GM19043 (cell line): ENCODE measurements around the gene TNIP1.

Source experiments
- ATAC-seq: cut with Tn5 transposase; IDR thresholded peaks from one replicate; pipeline ENCODE4 v1.9.1; 2021; ENCODE audit warnings: low read depth; ENCODE audit not compliant: unreplicated experiment

Gene TNIP1

DNA sequence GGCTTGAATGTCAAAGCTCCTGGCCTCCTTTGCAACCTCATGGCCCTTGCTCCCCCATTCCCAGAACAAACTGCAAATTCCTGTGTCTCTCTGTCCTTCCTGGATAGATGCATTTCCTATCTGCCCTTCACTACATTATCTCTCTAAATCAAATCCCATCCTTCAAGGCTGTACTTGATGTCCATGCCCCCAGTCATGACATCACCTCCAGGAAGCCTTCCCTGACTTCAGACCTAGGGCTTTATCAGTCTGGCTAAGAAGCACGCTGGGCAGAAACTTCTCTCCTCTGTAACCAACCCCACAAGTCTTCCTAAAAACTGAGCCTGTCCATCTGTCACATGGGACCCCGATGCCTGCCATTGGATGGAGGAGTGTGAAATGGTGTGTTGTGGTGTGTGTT, 25.7 kb upstream of the TNIP1 start:
- ATAC-seq = no peak

DNA sequence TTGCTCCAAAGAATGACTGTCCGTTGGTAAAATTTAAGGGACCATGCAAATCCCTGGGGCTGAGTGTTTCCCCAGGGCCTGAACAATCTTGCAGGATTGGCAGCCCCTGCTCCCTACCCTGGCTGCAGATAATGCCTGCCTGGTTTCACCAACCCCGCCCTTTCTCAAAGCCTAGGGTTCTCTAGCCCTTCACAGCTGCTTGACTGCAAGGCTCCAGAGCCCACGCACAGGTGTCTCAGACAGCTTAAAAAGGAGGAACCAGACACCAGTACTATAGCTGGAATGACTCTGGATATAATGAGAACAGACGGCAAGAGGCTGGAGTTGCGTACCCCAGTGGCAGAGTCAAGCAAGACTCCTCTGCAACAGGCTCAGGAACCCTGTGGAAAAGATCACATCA, 25.2 kb upstream of the TNIP1 start:
- no peak for ATAC-seq

DNA sequence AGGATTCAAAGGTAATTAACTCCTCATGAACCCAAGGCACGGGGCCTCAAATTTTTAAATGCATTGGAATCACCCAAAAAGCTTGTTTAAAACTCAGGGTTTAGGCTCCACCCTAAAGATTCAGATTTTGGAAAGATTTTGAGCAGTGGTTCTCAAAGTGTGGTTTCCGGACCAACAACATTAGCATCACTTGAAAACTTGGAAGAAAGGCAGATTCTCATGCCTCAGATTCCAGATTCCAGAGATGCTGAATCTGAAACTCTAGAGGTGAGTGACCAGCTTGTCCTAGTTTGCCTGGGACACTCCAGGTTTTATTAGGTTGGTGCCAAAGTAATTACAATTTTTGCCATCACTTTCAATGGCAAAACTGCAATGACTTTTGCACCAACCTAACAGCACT, 24.7 kb upstream of the TNIP1 start:
- ATAC-seq = no peak

DNA sequence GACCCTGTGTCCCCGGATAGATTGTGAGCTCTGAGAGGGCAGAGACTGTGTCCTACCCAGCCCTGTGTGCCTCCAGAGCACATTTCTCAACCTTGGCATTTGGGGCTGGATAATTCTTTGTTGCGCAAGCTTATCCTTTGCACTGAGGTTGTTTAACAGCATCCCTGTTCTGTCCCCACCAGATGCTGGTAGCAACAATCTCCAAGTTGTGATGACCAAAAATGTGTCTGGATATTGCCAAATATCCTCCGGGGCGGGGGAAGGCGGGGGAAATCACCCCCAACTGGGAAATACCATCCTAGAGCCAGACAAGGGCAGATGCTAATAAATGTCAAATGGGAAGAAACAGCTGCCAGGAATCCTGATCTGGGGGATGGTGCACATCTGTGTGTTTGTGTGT, 24.0 kb upstream of the TNIP1 start:
- ATAC-seq = no peak

DNA sequence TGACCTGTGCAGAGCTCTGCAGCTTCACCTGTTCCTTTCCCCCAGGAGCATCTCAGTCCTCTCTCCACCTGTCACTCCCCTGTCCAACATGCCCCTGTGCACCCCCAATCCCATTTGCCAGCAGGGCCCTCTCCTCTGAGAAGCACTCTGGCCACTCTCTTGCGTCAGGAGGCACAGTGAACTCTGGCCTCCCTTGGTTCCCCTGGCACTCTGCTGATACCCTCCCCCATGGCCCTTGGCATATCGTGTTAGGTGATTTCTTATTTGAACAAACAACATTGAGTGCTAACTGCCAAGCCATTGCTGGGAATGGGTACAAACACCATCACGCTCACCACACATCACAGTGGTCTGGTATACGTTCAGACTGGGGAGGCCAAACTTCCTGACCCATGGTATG, 20.9 kb upstream of the TNIP1 start:
- no peak for ATAC-seq

DNA sequence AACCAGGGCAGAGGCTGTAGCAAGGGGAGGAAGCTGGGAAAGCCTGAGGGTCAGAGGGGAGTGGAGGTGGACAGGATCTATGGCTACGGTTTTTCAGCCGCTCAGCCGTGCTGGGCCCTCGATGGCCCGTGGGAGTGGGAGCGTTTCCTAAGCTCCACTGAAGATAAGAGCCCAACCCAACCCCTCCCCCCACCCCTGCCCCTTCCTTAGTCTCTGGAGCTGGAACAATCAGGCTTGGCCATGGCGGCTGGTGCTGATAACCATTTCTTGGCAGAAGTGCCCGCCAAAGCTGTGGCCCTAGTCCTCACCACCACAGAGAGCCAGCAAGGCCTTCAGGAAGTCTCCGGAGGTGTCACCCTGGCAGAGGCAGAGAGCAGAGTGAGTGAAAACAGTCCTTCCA, 20.3 kb upstream of the TNIP1 start:
- ATAC-seq = no peak

DNA sequence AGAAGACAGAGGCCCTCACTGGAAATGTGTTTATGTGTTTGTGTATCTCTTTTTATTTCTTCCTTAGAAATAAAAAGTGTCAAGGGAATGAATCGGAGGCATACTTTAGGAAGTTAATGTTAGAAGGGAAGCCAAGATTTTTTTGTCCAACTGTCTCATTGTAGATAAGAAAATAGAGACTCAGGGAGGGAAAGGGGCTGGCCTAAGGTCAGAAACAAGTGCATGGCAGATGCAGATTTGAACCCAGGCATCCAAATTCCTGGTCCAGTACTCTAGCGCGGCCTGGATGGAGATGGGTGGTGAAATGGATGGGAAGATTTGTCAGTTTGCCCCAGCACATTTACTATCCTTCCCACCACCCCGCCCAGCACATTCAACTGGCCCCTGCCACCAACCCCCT, 19.8 kb upstream of the TNIP1 start:
- no peak for ATAC-seq

DNA sequence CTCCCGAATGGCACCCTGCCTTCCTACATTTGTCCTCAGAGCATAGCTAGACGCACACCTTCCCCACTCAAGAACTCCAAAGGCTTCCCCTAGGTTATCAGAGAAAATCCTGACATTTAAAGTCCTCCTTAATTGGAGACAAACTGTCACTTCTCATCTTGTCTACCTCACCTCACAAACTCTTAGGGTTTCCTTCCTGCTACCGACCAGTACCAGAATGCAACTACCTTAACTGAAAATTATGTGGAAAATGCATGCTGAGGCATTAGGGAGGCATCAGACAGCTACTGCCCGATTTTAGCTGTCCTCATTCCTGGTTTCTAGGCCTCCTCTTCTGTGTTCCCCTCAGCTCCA, 17.9 kb upstream of the TNIP1 start:
- no peak for ATAC-seq

DNA sequence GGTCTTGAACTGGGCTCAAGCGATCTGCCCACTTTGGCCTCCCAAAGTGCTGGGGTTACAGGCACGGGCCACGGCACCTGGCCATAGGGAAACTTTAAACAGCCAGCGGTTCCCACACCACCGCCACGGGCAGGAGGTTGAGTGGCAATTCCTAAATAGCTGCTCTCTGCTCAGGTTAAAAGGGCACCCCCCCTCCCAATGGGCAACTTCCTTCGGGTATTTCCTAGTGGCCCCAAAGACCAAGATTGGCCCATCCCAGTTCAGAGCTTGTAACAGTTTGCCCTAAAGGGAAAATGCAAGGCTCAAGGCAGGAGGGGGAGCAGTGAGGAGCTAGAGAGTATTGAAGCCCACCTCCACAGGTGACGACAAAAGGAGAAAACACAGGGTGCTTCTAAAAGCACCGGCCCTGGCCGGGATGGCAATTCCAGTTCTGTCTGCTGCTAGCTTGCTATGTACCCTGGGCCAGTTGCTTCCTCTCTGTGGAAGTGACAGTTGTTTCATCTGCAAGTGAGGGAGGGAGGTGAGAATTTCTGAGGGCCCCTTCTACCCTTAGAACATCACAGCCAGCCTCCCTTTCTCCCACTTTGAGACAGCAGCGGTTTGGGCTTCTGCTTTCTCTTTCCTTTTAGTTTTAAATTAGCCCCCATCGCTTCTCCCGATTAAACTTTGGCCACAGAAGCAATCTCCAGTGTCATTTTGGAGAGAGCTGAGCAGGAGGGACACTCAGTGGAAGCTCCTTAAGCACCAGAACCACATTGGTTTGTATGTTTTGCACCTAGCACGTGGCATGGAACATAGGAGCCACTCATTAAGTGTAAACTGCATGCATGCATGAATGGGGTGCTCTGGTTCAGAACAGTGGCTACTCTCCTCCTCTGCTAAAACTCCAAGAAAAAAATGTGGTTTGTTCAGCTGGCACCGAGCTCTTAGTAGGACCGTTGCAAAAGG, 17.3 kb upstream of the TNIP1 start:
- ATAC-seq = peak; percentile 51

DNA sequence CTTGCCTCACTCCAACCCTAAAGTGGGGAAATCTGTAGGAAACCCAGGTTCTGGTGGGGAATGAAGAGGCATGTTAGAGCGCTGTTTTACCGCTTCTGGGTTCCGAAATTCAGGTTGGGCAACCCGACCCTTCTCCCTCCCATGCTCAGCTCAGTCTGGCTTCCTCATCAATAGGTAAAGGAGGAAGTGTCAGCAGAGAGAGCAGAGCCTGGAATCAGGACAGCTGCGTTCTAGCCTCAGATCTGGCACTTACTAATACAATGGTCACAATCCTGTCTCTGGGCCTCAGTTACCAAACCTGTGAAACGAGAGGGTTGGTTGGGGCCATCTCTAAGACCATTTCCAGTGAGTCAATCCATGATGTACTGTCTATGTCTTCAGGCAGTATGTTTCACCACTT, 16.2 kb upstream of the TNIP1 start:
- no peak for ATAC-seq

DNA sequence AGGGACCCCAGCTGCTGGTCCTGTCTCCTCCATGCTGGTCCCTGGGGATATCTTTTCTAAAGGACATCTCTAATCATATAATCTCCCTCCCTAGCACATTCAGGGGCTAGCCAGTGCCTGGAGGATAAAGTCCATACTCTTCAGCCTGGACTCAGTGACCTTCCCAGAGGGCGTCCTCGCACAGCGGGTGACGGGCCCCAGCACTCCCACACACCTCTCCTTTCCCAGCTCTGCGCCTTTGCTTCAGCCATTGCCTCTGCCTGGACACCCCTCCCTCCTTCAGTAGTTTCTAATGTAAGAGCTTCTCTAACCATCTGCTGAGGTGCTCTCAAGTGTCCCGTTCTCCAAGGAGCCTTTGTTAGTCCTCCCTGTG, 15.2 kb upstream of the TNIP1 start:
- no peak for ATAC-seq

DNA sequence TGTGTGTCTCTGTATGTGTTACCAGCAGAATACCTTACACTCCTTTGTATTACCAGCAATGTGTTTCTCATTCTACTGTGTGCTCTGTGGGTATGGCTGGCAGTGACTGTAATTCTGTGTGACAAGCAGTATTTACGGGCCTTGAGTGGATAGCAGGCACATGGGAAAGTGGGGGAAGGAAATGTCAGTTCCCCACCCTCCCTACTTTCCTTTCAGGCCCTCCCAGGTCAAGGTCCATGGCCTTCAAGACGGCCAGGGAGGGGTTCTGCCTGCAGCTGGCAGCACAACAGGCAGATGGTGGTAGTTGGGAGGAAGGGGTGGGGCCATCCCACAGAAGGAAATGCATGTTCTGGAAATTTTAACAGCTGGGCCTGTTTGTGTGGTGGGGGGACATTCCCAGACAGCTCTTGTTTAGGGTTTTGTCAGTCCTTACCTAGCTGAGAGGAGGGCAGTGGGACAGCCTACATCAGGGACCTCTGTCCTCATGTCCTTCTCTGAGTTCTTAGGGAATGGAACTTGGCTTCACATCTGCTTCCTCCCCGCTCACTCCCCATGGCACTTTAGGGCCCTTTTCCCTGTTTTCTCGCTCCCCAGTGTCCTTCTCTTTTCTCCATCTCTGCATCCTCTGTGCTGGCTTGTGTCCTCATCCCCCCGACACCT, 14.6 kb upstream of the TNIP1 start:
- ATAC-seq = no peak

DNA sequence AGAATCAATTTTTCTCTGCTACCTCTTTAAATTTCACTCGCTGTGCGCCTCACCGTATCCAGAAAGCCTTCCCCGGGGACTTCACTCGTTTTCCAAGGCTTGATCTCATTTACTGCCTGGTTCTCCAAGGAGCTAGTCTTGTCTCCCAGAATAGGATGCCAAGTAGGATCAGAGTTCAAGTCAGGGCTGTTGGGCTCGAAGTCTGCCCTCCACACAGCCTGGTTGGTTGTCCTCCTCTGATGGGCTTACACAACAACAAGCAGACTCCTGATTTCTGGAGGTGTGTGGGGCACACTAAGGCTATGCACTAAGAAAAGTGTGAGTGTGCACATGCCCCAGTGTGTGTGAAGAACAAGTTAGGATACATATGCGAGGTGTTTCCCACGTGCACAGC, 14.0 kb upstream of the TNIP1 start:
- no peak for ATAC-seq

DNA sequence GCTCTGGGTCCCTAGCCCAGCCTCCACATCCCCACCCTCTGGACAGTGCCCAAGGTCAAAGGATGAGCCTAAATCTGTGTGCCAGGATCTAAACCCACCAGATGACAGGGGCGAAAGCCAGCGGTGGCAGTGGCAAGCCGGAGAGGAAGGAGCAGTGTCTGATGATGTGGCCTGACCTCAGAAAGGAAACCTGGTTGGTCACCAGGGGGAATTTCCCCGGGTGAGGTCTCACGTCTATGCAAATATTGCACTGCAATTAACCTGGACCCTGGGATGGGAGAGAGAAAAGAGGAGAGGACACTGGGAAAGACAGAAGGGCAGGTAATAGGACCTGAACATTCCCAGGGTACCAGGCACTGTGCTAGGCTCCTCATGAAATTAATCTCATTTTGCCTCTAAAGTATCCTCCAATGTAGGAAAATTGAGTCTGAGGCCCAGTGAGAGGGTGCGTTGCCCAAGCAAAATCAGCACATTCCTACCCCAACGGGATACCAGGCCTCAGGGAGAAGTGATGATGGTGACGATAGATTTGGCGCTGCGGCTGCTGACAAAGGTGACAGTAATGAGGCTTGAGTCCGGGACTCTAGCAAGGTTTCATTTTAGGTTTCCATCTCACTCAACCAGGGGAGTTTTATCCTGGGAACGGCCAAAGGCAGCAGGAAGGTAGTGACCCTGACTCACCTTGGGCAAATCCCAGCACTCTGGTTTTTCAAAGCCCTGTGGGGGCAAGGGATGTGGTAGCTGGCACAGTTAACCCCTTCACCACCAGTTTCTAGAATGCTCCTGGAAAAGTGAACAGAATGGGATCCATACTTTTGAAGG, 13.4 kb upstream of the TNIP1 start:
- peak; percentile 69 for ATAC-seq

DNA sequence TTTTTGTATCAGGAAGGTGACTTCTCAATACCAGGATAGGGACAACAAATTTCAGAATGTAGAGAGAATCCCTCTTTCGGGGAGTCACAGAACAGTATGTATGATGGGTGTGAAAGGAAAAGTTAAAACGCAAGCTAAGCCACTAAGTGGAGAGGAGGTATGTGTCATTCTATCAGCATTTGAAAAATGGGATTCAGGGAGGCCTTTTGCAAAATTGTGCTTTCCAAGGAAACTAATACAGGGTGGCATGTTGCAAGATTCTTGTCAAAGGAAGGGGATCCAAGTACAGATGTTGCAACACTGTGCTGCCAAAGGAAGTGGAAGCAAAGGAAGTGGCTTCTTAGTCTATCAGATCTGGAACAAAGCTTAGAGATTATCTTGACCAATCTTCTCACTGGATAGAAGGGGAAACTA, 12.6 kb upstream of the TNIP1 start:
- peak; percentile 6 for ATAC-seq

DNA sequence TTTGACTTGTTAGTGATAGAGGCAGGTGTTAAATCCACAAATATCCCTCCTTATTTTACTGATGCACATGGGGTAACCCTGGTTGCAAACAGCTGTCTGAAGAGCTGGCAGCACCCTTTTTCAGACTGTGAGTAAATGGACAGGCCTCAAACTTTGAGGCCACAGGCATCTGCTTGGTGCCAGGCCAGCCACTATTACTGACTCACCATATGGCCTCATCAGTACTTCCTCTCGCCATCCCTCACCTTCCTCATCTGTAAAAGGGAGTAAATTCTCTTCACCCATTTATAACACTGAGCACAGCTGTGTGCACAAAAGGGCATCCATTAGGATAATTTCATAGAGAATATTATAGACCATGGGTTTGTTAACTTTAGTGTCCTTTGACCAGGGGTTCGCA, 11.9 kb upstream of the TNIP1 start:
- ATAC-seq = no peak

DNA sequence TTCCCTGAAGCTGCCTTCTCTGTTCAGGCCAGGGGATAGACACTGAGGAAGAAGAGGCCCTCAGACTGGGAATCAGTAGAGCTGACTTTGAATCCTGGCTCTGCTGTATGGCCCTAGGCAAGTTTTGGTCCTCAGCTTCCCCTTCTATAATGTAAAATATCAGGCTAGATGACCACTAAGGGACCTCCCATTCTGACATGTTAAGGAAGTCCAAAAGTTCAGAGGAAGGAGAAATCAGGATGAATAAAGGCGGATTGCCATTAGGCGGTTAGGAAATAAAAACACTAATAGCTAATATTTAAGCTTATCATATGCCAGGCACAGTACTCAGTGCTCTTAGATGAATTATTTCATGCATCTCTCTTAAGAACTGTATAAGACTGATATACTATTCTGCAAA, 8.9 kb upstream of the TNIP1 start:
- ATAC-seq = no peak

DNA sequence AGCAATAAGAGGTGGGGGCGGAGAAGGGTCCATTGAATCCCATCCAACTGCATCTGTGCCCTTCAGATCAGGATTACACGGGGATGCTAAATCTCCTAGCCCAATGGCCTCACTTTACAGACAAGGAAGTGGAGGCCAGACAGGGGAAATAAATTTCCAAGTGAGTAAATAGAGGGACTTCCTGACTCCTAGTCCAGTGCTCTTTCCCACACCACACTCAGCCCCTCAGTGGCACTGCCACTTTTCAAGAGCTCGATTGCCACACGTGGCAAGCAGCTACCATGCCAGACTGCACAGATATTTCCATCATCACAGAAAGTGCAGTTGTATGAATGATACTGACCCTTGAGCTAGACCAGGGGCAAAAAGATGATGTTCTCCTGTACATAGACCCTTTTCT, 8.2 kb upstream of the TNIP1 start:
- ATAC-seq = no peak

DNA sequence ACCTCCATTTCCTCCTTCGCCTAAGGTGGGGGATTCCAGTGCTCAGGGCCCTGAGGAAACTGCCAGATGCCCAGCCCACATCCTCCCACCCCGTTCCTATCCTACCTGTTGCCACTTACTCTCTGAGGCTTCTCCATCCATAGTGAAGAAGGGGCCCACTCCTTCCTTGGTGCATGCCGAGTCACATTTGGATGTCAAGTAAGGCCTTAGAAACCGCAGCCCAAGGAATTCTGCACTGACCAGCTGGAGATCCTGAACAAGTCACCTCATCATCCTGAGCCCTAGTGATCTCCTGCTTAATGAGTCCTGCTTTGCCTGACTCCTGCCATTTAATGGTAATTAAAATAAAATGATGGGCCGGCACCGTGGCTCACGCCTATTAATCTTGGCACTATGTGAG, 6.7 kb upstream of the TNIP1 start:
- ATAC-seq = no peak

DNA sequence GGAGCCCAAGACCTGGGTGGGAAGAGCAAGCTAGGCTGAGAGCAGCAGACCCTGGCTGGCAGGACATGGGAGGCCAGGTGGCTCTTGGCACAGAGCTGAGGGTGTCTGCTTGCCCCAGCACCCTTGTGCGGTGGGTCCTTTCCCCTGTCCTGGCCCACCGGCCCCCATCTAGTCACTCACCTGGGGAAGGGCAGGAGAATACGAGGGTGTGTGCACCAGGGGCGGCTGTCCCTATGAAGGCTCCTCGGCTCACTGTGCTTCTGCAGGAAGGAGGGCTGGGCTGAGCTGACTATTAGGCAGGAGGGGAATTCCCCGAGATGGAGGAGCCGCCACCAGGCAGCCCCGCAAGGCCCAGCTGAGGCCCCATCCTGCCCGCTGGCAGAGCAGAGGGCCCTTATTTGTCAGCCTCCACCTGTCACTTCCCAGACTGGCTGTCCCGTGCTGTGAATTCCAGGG, 6.1 kb upstream of the TNIP1 start:
- ATAC-seq = peak; percentile 80

DNA sequence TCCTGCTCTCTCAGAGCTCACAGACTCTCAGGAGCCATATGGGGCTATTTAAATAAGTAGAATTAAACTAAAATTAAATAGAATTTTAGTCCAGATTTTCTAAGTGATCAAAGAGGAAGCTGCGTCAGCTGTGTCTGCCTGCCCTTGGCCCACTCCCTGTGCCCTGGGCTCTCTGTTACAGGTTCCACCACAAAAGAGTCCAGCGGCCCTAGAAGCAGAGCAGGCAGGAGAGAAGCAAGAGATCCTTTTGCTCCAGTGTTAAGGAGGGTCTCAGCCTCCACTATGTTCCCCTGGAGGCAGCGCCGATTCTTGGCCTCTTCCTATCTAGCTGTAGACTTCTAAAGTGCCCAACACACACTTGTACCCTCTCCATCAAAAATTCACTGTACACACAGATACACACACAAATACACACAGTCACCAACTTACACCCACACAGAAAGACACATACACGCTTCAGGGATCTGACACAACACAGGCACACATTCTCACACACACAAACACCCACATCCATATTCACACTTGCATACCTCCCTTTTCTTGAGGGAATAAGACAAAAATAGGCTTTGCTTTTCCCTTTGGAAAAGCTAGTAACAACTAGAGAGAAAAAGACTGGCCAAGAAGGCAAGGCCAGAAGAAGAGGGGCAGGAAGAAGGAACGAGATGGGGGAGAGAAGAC, 5.5 kb upstream of the TNIP1 start:
- ATAC-seq = no peak
